Panc1 (cell line): ENCODE results near the gene RIC3.

Experiments
- REST ChIP-seq, 2 experiments: IDR thresholded peaks; 2 replicates each; pipeline ENCODE4 v1.6.1; 2011 to 2012; ENCODE audit warnings: low read depth in 2 of 2, control low read depth in 1 of 2, low read length in 1 of 2, mild to moderate bottlenecking in 1 of 2, moderate library complexity in 1 of 2; ENCODE audit not compliant: insufficient read depth in 1 of 2
- TF ChIP-seq, protein P1 (sequence below): fragments of 450-650 bp; IDR thresholded peaks from 2 replicates; pipeline ENCODE4 v1.5.1; 2017; ENCODE audit warnings: mild to moderate bottlenecking

GRCh38 chr11:8070417-8071115 is 98.3 kb downstream of the RIC3 start:
- no peak for TF ChIP-seq REST (IDR thresholded peaks at IDR 0.05; ENCODE audit: insufficient read depth in 1 of 2, low read depth in 2 of 2, low read length in 1 of 2)
- TF ChIP-seq, protein P1, sequence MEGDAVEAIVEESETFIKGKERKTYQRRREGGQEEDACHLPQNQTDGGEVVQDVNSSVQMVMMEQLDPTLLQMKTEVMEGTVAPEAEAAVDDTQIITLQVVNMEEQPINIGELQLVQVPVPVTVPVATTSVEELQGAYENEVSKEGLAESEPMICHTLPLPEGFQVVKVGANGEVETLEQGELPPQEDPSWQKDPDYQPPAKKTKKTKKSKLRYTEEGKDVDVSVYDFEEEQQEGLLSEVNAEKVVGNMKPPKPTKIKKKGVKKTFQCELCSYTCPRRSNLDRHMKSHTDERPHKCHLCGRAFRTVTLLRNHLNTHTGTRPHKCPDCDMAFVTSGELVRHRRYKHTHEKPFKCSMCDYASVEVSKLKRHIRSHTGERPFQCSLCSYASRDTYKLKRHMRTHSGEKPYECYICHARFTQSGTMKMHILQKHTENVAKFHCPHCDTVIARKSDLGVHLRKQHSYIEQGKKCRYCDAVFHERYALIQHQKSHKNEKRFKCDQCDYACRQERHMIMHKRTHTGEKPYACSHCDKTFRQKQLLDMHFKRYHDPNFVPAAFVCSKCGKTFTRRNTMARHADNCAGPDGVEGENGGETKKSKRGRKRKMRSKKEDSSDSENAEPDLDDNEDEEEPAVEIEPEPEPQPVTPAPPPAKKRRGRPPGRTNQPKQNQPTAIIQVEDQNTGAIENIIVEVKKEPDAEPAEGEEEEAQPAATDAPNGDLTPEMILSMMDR, result no peak
